WTC11 (cell line): Measurements from ENCODE around the gene FSTL4. TPM values are rescaled to one million over a fixed set of nuclear protein-coding genes. Genes with fewer than 3 reads are reported as not detected.

Experiments
- ATAC-seq: fragments of 200-7000 bp; cut with Tn5 transposase; 2 replicates; pipeline ENCODE4 v1.10.0; 2021; ENCODE audit warnings: mild to moderate bottlenecking, moderate library complexity
- CTCF ChIA-PET: fragments of 300-600 bp; sonication (Branson Sonifier 250); formaldehyde crosslinking; loops from one replicate; lab custom pipeline; 2021; ENCODE audit warnings: antibody characterized with exemption; lab: Charles Lee
- POLR2A ChIA-PET: fragments of 350-600 bp; sonication (Branson Sonifier 250); formaldehyde crosslinking; loops from one replicate; lab custom pipeline; 2021; ENCODE audit warnings: antibody characterized with exemption; lab: Charles Lee
- DNase-seq: peaks from one replicate; pipeline ENCODE4 v3.0.0; 2021; ENCODE audit warnings: low spot score
- H3K27ac Mint-ChIP-seq: 2 replicates; pipeline ENCODE4 v1.8.0; 2021; ENCODE audit warnings: mixed read lengths
- H3K27me3 Mint-ChIP-seq: 2 replicates; pipeline ENCODE4 v1.8.0; 2021; ENCODE audit warnings: low read depth, mild to moderate bottlenecking, moderate library complexity, mixed read lengths
- H3K36me3 Mint-ChIP-seq: 2 replicates; pipeline ENCODE4 v1.8.0; 2021; ENCODE audit warnings: mixed read lengths
- H3K4me1 Mint-ChIP-seq: 2 replicates; pipeline ENCODE4 v1.8.0; 2022; ENCODE audit warnings: mixed read lengths
- H3K4me3 Mint-ChIP-seq: 2 replicates; pipeline ENCODE4 v1.8.0; 2021; ENCODE audit warnings: mild to moderate bottlenecking, moderate library complexity, mixed read lengths
- H3K9me3 Mint-ChIP-seq: 2 replicates; pipeline ENCODE4 v1.8.0; 2021; ENCODE audit warnings: mixed read lengths
- ATF1 ChIP-seq: sonication (generic); formaldehyde crosslinking; IDR thresholded peaks from 2 replicates; pipeline ENCODE4 v1.8.1; 2023; ENCODE audit warnings: mild to moderate bottlenecking, moderate library complexity, missing genetic modification reagents
- IRF2 ChIP-seq: sonication (generic); formaldehyde crosslinking; IDR thresholded peaks from 2 replicates; pipeline ENCODE4 v1.8.0; 2022; ENCODE audit warnings: low read depth, missing genetic modification reagents, borderline replicate concordance
- NR2C2 ChIP-seq: sonication (generic); formaldehyde crosslinking; IDR thresholded peaks from 2 replicates; pipeline ENCODE4 v1.8.0; 2022; ENCODE audit warnings: mild to moderate bottlenecking, missing genetic modification reagents
- ZNF138 ChIP-seq: sonication (generic); formaldehyde crosslinking; conservative IDR thresholded peaks from 2 replicates; pipeline ENCODE4 v1.8.1; 2022; ENCODE audit warnings: mild to moderate bottlenecking, moderate library complexity, missing genetic modification reagents
- ZNF263 ChIP-seq: sonication (generic); formaldehyde crosslinking; IDR thresholded peaks from 2 replicates; pipeline ENCODE4 v1.8.1; 2022; ENCODE audit warnings: low read depth, mild to moderate bottlenecking, moderate library complexity, missing genetic modification reagents
- ZNF317 ChIP-seq: sonication (generic); formaldehyde crosslinking; IDR thresholded peaks from 2 replicates; pipeline ENCODE4 v1.8.1; 2023; ENCODE audit warnings: low read depth, mild to moderate bottlenecking, moderate library complexity, missing genetic modification reagents, borderline replicate concordance
- total RNA-seq: library from RNA; stranded (reverse); gene quantifications from 3 replicates; pipeline ENCODE4 v1.2.3, GENCODE V29; 2021
- TF ChIP-seq, protein P1 (sequence below): sonication (generic); formaldehyde crosslinking; IDR thresholded peaks from 2 replicates; pipeline ENCODE4 v1.8.0; 2022; ENCODE audit warnings: mild to moderate bottlenecking, missing genetic modification reagents
- TF ChIP-seq, protein P2 (sequence below): fragments of 250-450 bp; sonication (Bioruptor Pico); IDR thresholded peaks from 2 replicates; pipeline ENCODE4 v2.1.2; 2022; ENCODE audit warnings: mild to moderate bottlenecking, moderate library complexity
- TF ChIP-seq, protein P3 (sequence below): sonication (generic); formaldehyde crosslinking; IDR thresholded peaks from 2 replicates; pipeline ENCODE4 v1.8.1; 2022; ENCODE audit warnings: low read depth, missing genetic modification reagents, borderline replicate concordance
- TF ChIP-seq, protein P4 (sequence below): fragments of 250-450 bp; sonication (Bioruptor Pico); IDR thresholded peaks from 2 replicates; pipeline ENCODE4 v1.9.0; 2021; ENCODE audit warnings: mild to moderate bottlenecking
- TF ChIP-seq, protein P5 (sequence below): sonication (generic); formaldehyde crosslinking; IDR thresholded peaks from 2 replicates; pipeline ENCODE4 v1.8.1; 2022; ENCODE audit warnings: mild to moderate bottlenecking, moderate library complexity, missing genetic modification reagents

Gene FSTL4
- total RNA-seq, 1 experiment from 2014 or later = 6.1 TPM

DNA sequence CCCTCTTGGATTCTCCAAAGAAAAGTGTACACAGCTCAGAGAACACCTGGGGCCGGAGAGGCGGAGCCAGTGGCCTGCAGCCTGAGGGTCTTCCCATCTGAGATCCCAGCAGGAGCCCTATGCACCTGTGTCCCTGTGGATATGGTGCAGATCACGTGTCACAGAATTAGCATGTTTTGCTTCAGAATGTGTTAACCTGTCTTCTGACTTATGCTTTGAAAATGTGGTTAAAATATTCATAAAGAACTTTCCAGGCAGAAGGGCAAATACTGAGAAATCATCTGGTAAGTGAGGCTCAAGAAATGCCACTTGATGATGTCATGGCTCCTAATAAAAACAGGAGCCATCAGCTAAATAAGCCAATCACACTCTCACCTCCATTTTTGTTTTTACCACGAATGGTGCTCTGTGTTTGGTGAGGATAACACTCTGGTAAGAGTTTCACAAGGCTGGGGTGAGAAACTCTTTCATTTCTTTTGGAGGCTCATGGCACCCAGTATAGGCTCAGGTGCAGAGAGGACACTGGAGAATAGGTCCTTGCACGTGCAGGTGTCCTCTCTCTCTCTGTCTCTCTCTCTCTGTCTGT is 279.8 kb downstream of the FSTL4 start:
- POLR2A ChIA-PET = no interaction called here
- ATAC-seq = no peak
- CTCF ChIA-PET = interaction anchor here (1.6 to 2.2 kb wide), 3 partner anchors 10 to 16 kb away, joined by 3 to 10 read pairs (median 7); no protein-coding TSS in a partner anchor

DNA sequence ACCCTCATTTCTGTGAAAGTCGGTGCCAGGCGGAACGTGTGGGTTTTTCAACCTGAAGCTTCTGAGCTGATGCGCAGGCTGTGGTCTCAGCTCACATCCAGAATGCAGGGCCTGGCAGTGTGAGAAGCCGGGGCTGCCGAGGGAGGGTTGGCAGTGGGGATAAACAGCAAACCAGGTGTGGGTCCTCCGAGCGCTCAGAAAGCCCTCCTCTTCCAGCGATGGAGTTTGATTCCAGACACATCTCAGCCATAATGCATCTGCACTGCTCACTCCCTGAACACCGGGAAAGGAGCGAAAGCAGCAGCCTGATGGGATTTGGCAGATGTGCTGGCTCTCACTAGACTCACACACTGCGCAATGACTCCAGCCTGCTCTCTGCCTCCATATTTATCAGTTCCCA is 280.4 kb downstream of the FSTL4 start:
- TF ChIP-seq, protein P1, sequence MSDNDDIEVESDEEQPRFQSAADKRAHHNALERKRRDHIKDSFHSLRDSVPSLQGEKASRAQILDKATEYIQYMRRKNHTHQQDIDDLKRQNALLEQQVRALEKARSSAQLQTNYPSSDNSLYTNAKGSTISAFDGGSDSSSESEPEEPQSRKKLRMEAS (CRISPR knock-in tag) = no peak
- POLR2A ChIA-PET = no interaction called here
- Mint-ChIP-seq H3K27me3 (peaks cover 60% of the 10 kb centered on the region), H3K36me3 (no peaks in the 10 kb centered on the region), H3K9me3 (no peaks in the 10 kb centered on the region), H3K27ac (no peak overlapping the region), H3K4me1 (peaks cover 63% of the 10 kb centered on the region), H3K4me3 (no peak overlapping the region)
- ATAC-seq (no peak), DNase-seq (no peak)
- CTCF ChIA-PET = interaction anchor here (0.6 to 2.2 kb wide), 6 partner anchors 10 to 92 kb away, joined by 3 to 10 read pairs (median 4); no protein-coding TSS in a partner anchor

More for the DNA sequence above, 279.8 kb downstream of the FSTL4 start:
- no peak overlapping the region for H3K27ac Mint-ChIP-seq
- no peaks in the 10 kb centered on the region for H3K9me3 Mint-ChIP-seq
- H3K4me1 Mint-ChIP-seq = peaks cover 62% of the 10 kb centered on the region
- DNase-seq = no peak
- H3K27me3 Mint-ChIP-seq = peaks cover 54% of the 10 kb centered on the region
- no peak overlapping the region for H3K4me3 Mint-ChIP-seq
- TF ChIP-seq ZNF138 (CRISPR knock-in tag) = no peak
- no peak for TF ChIP-seq ZNF317 (CRISPR knock-in tag)
- TF ChIP-seq ZNF263 (CRISPR knock-in tag) = no peak
- H3K36me3 Mint-ChIP-seq = no peaks in the 10 kb centered on the region

DNA sequence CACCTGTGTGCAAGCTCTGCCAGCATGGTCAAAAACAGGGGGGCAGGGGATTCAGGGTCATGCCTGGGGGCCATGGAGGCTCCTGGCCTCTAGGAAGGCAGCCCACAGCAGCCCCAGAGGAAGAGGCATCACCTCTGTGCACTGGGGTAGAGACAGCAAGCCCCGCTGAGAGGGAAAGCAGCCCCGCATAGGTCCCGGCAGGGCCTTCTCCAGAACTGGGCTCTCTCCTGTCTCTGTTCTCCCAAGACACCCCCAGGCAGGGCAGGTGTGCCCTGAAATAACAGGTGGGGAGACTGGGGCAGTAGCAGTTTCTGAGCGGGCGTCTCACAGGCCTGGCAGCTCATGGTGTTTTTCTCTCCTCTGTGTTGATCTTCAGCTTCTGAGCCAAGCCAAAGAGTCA is 281.4 kb downstream of the FSTL4 start:
- POLR2A ChIA-PET = no interaction called here
- no peaks in the 10 kb centered on the region for H3K9me3 Mint-ChIP-seq
- DNase-seq (no peak), ATAC-seq (0 out of 2 replicates have a peak, but pooled peaks have one; percentile 4)
- CTCF ChIA-PET = interaction anchor here (1.3 to 2.2 kb wide), 3 partner anchors 12 to 74 kb away, joined by 3 to 10 read pairs (median 7); no protein-coding TSS in a partner anchor
- no peaks in the 10 kb centered on the region for H3K36me3 Mint-ChIP-seq
- TF ChIP-seq NR2C2 (CRISPR knock-in tag) = no peak
- TF ChIP-seq, protein P2, sequence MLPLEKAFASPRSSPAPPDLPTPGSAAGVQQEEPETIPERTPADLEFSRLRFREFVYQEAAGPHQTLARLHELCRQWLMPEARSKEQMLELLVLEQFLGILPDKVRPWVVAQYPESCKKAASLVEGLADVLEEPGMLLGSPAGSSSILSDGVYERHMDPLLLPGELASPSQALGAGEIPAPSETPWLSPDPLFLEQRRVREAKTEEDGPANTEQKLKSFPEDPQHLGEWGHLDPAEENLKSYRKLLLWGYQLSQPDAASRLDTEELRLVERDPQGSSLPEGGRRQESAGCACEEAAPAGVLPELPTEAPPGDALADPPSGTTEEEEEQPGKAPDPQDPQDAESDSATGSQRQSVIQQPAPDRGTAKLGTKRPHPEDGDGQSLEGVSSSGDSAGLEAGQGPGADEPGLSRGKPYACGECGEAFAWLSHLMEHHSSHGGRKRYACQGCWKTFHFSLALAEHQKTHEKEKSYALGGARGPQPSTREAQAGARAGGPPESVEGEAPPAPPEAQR (CRISPR knock-in tag) = no peak
- TF ChIP-seq, protein P3, sequence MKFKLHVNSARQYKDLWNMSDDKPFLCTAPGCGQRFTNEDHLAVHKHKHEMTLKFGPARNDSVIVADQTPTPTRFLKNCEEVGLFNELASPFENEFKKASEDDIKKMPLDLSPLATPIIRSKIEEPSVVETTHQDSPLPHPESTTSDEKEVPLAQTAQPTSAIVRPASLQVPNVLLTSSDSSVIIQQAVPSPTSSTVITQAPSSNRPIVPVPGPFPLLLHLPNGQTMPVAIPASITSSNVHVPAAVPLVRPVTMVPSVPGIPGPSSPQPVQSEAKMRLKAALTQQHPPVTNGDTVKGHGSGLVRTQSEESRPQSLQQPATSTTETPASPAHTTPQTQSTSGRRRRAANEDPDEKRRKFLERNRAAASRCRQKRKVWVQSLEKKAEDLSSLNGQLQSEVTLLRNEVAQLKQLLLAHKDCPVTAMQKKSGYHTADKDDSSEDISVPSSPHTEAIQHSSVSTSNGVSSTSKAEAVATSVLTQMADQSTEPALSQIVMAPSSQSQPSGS (CRISPR knock-in tag) = no peak
- TF ChIP-seq, protein P4, sequence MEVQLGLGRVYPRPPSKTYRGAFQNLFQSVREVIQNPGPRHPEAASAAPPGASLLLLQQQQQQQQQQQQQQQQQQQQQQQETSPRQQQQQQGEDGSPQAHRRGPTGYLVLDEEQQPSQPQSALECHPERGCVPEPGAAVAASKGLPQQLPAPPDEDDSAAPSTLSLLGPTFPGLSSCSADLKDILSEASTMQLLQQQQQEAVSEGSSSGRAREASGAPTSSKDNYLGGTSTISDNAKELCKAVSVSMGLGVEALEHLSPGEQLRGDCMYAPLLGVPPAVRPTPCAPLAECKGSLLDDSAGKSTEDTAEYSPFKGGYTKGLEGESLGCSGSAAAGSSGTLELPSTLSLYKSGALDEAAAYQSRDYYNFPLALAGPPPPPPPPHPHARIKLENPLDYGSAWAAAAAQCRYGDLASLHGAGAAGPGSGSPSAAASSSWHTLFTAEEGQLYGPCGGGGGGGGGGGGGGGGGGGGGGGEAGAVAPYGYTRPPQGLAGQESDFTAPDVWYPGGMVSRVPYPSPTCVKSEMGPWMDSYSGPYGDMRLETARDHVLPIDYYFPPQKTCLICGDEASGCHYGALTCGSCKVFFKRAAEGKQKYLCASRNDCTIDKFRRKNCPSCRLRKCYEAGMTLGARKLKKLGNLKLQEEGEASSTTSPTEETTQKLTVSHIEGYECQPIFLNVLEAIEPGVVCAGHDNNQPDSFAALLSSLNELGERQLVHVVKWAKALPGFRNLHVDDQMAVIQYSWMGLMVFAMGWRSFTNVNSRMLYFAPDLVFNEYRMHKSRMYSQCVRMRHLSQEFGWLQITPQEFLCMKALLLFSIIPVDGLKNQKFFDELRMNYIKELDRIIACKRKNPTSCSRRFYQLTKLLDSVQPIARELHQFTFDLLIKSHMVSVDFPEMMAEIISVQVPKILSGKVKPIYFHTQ (CRISPR knock-in tag) = no peak
- TF ChIP-seq IRF2 (CRISPR knock-in tag) = no peak
- no peak for TF ChIP-seq ATF1 (CRISPR knock-in tag)
- TF ChIP-seq, protein P5, sequence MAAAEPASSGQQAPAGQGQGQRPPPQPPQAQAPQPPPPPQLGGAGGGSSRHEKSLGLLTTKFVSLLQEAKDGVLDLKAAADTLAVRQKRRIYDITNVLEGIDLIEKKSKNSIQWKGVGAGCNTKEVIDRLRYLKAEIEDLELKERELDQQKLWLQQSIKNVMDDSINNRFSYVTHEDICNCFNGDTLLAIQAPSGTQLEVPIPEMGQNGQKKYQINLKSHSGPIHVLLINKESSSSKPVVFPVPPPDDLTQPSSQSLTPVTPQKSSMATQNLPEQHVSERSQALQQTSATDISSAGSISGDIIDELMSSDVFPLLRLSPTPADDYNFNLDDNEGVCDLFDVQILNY (CRISPR knock-in tag) = no peak
- H3K27me3 Mint-ChIP-seq = peaks cover 69% of the 10 kb centered on the region
- H3K27ac Mint-ChIP-seq = peak overlapping the region; percentile 79; the same call in 1 of the 2 replicates
- peaks cover 72% of the 10 kb centered on the region for H3K4me1 Mint-ChIP-seq
- no peak overlapping the region; the same call in 1 of the 2 replicates for H3K4me3 Mint-ChIP-seq
